H9 (cell line): ENCODE results near the gene AIFM2. TPM values are rescaled to one million over a fixed set of nuclear protein-coding genes. Genes with fewer than 3 reads are reported as not detected.

Experiments
- DNase-seq: peaks from one replicate; pipeline ENCODE4 v3.0.0-alpha.2; 2017
- H2AFZ ChIP-seq: one replicate; pipeline ENCODE4 v1.6.1; 2013; ENCODE audit warnings: mild to moderate bottlenecking, low read length, control low read depth, moderate library complexity
- H2AK5ac ChIP-seq: 2 replicates; pipeline ENCODE4 v1.6.1; 2013; ENCODE audit warnings: low read length, control low read depth, mixed read lengths; ENCODE audit not compliant: insufficient read length
- H2BK120ac ChIP-seq: one replicate; pipeline ENCODE4 v1.6.1; 2013; ENCODE audit warnings: low read depth, mild to moderate bottlenecking, low read length, control low read depth, inconsistent platforms; ENCODE audit not compliant: poor library complexity, severe bottlenecking
- H2BK12ac ChIP-seq: 2 replicates; pipeline ENCODE4 v1.6.1; 2013; ENCODE audit warnings: low read length, control low read depth, mixed read lengths, low read depth; ENCODE audit not compliant: insufficient read length
- H2BK15ac ChIP-seq: 2 replicates; pipeline ENCODE4 v1.6.1; 2013; ENCODE audit warnings: low read depth, low read length, control low read depth
- H2BK20ac ChIP-seq: one replicate; pipeline ENCODE4 v1.6.1; 2013; ENCODE audit warnings: low read depth, mild to moderate bottlenecking, low read length, control low read depth, inconsistent platforms; ENCODE audit not compliant: poor library complexity, severe bottlenecking
- H2BK5ac ChIP-seq: 2 replicates; pipeline ENCODE4 v1.6.1; 2013; ENCODE audit warnings: low read length, control low read depth, mixed read lengths; ENCODE audit not compliant: insufficient read length
- H3K14ac ChIP-seq: 2 replicates; pipeline ENCODE4 v1.6.1; 2013; ENCODE audit warnings: low read length, control low read depth; ENCODE audit not compliant: insufficient read depth
- H3K18ac ChIP-seq: 2 replicates; pipeline ENCODE4 v1.6.1; 2013; ENCODE audit warnings: low read depth, mild to moderate bottlenecking, mixed read lengths, low read length, control low read depth; ENCODE audit not compliant: insufficient read length
- H3K23ac ChIP-seq: 2 replicates; pipeline ENCODE4 v1.6.1; 2013; ENCODE audit warnings: low read length, control low read depth, mixed read lengths, low read depth; ENCODE audit not compliant: insufficient read length
- H3K23me2 ChIP-seq: 2 replicates; pipeline ENCODE4 v1.6.1; 2013; ENCODE audit warnings: low read depth, mild to moderate bottlenecking, mixed read lengths, low read length, control low read depth; ENCODE audit not compliant: insufficient read length, poor library complexity, severe bottlenecking
- H3K27ac ChIP-seq: 2 replicates; pipeline ENCODE4 v1.5.1; 2013; ENCODE audit warnings: low read length, control low read depth, mixed read lengths, low read depth; ENCODE audit not compliant: insufficient read length
- H3K27me3 ChIP-seq: 2 replicates; pipeline ENCODE4 v1.6.1; 2013; ENCODE audit warnings: low read length, control low read depth, inconsistent platforms; ENCODE audit not compliant: insufficient read depth
- H3K4ac ChIP-seq: 2 replicates; pipeline ENCODE4 v1.6.1; 2013; ENCODE audit warnings: low read depth, mild to moderate bottlenecking, control low read depth, inconsistent platforms, low read length, moderate library complexity
- H3K4me1 ChIP-seq: 2 replicates; pipeline ENCODE4 v1.6.1; 2013; ENCODE audit warnings: low read length, control low read depth, inconsistent platforms; ENCODE audit not compliant: insufficient read depth
- H3K4me2 ChIP-seq: 2 replicates; pipeline ENCODE4 v1.6.1; 2013; ENCODE audit warnings: low read length, control low read depth, mixed read lengths; ENCODE audit not compliant: insufficient read length, insufficient read depth
- H3K56ac ChIP-seq: 2 replicates; pipeline ENCODE4 v1.6.1; 2013; ENCODE audit warnings: low read depth, mild to moderate bottlenecking, mixed read lengths, low read length, control low read depth; ENCODE audit not compliant: insufficient read length
- H3K79me1 ChIP-seq: 2 replicates; pipeline ENCODE4 v1.6.1; 2013; ENCODE audit warnings: low read depth, mild to moderate bottlenecking, moderate library complexity, low read length, control low read depth, inconsistent platforms; ENCODE audit not compliant: insufficient read depth, poor library complexity, severe bottlenecking
- H3K79me2 ChIP-seq: 2 replicates; pipeline ENCODE4 v1.6.1; 2013; ENCODE audit warnings: low read length, control low read depth, inconsistent platforms; ENCODE audit not compliant: insufficient read depth
- H3K9ac ChIP-seq: 2 replicates; pipeline ENCODE4 v1.6.1; 2013; ENCODE audit warnings: low read length, control low read depth, mixed read lengths; ENCODE audit not compliant: insufficient read length; ENCODE audit errors: extremely low read depth
- H3K9me3 ChIP-seq: one replicate; pipeline ENCODE4 v1.6.1; 2013; ENCODE audit warnings: low read depth, low read length, inconsistent platforms; ENCODE audit not compliant: control insufficient read depth
- H3T11ph ChIP-seq: one replicate; pipeline ENCODE4 v1.6.1; 2013; ENCODE audit warnings: mild to moderate bottlenecking, low read length, control low read depth, inconsistent platforms
- H4K20me1 ChIP-seq: one replicate; pipeline ENCODE4 v1.6.1; 2013; ENCODE audit not compliant: control insufficient read depth, insufficient read length, insufficient read depth
- H4K5ac ChIP-seq: 2 replicates; pipeline ENCODE4 v1.6.1; 2013; ENCODE audit warnings: low read depth, mild to moderate bottlenecking, mixed read lengths, low read length, control low read depth; ENCODE audit not compliant: insufficient read length
- H4K8ac ChIP-seq: replicated peaks from 2 replicates; pipeline ENCODE4 v1.6.1; 2013; ENCODE audit warnings: low read length, control low read depth, mixed read lengths, low read depth; ENCODE audit not compliant: insufficient read length
- H4K91ac ChIP-seq: 2 replicates; pipeline ENCODE4 v1.6.1; 2013; ENCODE audit warnings: low read depth, mild to moderate bottlenecking, moderate library complexity, mixed read lengths, low read length, control low read depth; ENCODE audit not compliant: insufficient read length
- H3K27ac Mint-ChIP-seq, 3 experiments: 2 replicates in 2 of 3; 3 replicates in 1 of 3; pipeline ENCODE4 v1.8.0; 2020 to 2021; ENCODE audit warnings: mixed read lengths in 3 of 3, mild to moderate bottlenecking in 1 of 3, moderate library complexity in 1 of 3
- H3K27me3 Mint-ChIP-seq: 2 replicates; pipeline ENCODE4 v1.8.0; 2021; ENCODE audit warnings: low read depth, mild to moderate bottlenecking, moderate library complexity, mixed read lengths
- H3K36me3 Mint-ChIP-seq, 3 experiments: 2 replicates in 2 of 3; 3 replicates in 1 of 3; pipeline ENCODE4 v1.8.0; 2020 to 2021; ENCODE audit warnings: low read depth in 3 of 3, mixed read lengths in 3 of 3; ENCODE audit not compliant: insufficient read depth in 1 of 3
- H3K4me1 Mint-ChIP-seq, 2 experiments: 2 replicates each; pipeline ENCODE4 v1.8.0; 2020; ENCODE audit warnings: mixed read lengths in 2 of 2
- H3K4me3 Mint-ChIP-seq, 2 experiments: 2 replicates in 1 of 2; 3 replicates in 1 of 2; pipeline ENCODE4 v1.8.0; 2020 to 2021; ENCODE audit warnings: mild to moderate bottlenecking in 2 of 2, mixed read lengths in 2 of 2, moderate library complexity in 1 of 2
- H3K9me3 Mint-ChIP-seq, 2 experiments: 2 replicates in 1 of 2; 3 replicates in 1 of 2; pipeline ENCODE4 v1.8.0; 2020; ENCODE audit warnings: mild to moderate bottlenecking in 2 of 2, mixed read lengths in 2 of 2, moderate library complexity in 1 of 2
- CTCF ChIP-seq: fragments of 200-600 bp; sonication (generic); conservative IDR thresholded peaks from 3 replicates; pipeline ENCODE4 v1.8.0; 2021; ENCODE audit warnings: antibody characterized with exemption, mild to moderate bottlenecking
- WGBS: extraction: QIAGEN DNeasy Blood & Tissue Kit; methylation state at CpG from one replicate; pipeline ENCODE4 v1.1.7; 2013; ENCODE audit warnings: missing lambda C conversion rate, low lambda C conversion rate, mixed read lengths; ENCODE audit not compliant: insufficient read length; ENCODE audit errors: extremely low coverage; 5-methylcytosine and 5-hydroxymethylcytosine counted together
- total RNA-seq: library from RNA; stranded (reverse); gene quantifications from 2 replicates; pipeline ENCODE4 v1.2.1, GENCODE V29; 2021

AIFM2 gene
- total RNA-seq, 1 experiment from 2014 or later, result 5.3 TPM

DNA sequence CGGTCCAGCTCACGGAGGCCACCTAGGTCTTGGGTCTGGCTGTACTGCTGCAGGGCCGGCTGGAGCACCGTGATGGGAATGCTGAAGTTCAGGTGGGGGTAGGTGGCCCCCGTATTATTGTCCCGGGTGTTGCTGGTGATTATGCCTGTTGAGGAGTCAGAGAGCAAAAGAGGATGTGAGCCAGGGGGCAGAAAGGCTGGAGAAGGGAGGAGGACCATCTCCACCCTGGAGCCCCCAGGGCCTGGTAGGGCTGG lies 7.3 kb upstream of the AIFM2 start:
- no peak overlapping the region for H3K4ac ChIP-seq
- H2BK15ac ChIP-seq, result no peak overlapping the region
- no peaks in the 10 kb centered on the region for H3K27me3 ChIP-seq
- no peak overlapping the region for H3K27ac ChIP-seq
- DNase-seq, result no peak
- no peak overlapping the region for H2BK120ac ChIP-seq
- no peaks in the 10 kb centered on the region for H3K9me3 Mint-ChIP-seq
- H3K79me1 ChIP-seq, result no peaks in the 10 kb centered on the region
- H3T11ph ChIP-seq, result no peak overlapping the region
- no peak overlapping the region for H3K4me3 Mint-ChIP-seq
- WGBS, result no CpG with 5 or more reads among the region's 6 CpGs
- peaks cover 3% of the 10 kb centered on the region for H3K27me3 Mint-ChIP-seq
- H3K23ac ChIP-seq, result no peak overlapping the region
- H3K27ac Mint-ChIP-seq, result 0 out of 7 replicates have a peak overlapping the region, but pooled peaks of 1 of the 3 experiments have one; percentile 49
- no peaks in the 10 kb centered on the region for H3K9me3 ChIP-seq
- no peaks in the 10 kb centered on the region for H4K20me1 ChIP-seq
- H3K4me1 ChIP-seq, result 0 out of 2 replicates have a peak, but pooled peaks cover 3% of the 10 kb centered on the region
- no peak overlapping the region for H4K5ac ChIP-seq
- no peak overlapping the region for H3K56ac ChIP-seq
- no peak overlapping the region for H2AK5ac ChIP-seq
- no peak overlapping the region for H2BK5ac ChIP-seq
- peaks cover 13 to 14% of the 10 kb centered on the region in 2 experiments; a peak in 3 of 4 replicates for H3K4me1 Mint-ChIP-seq
- no peak overlapping the region for H3K4me2 ChIP-seq
- no peaks in the 10 kb centered on the region for H3K23me2 ChIP-seq
- TF ChIP-seq CTCF, result no peak
- no peak overlapping the region for H4K91ac ChIP-seq
- H3K79me2 ChIP-seq, result no peaks in the 10 kb centered on the region
- H3K36me3 Mint-ChIP-seq, result peaks cover 0 to 2% (median 0%) of the 10 kb centered on the region in 3 experiments; a peak in 3 of 7 replicates
- no peak overlapping the region for H3K9ac ChIP-seq
- no peak overlapping the region for H2BK12ac ChIP-seq
- H3K14ac ChIP-seq, result no peak overlapping the region
- no peak overlapping the region for H2BK20ac ChIP-seq
- no peak overlapping the region for H3K18ac ChIP-seq
- no peak overlapping the region for H2AFZ ChIP-seq
- no peak overlapping the region for H4K8ac ChIP-seq
